ENCODE results near the gene STX4. TPM values are rescaled to one million over a fixed set of nuclear protein-coding genes. Genes with fewer than 3 reads are reported as not detected.

The STX4 gene
- total and polyA plus RNA-seq, 5 donors, result 39.6 to 51.3 (median 45.4) TPM

- no peak for DNase-seq
- Histone ChIP-seq H3K27me3 (ENCODE audit: control insufficient read depth, insufficient read depth) (no peaks in the 10 kb centered on the region), H3K4me3 (ENCODE audit: low read length) (no peak overlapping the region), H3K27ac (ENCODE audit: low read length) (no peak overlapping the region), H3K9me3 (ENCODE audit: control insufficient read depth, low read length) (no peaks in the 10 kb centered on the region), H3K4me1 (ENCODE audit: control insufficient read depth, insufficient read depth, low read length) (no peaks in the 10 kb centered on the region)
- 65% methylated on average over 2 of the region's 2 CpGs for WGBS
- intact Hi-C loops (cut with DNase I), result no loop called here
- peak; percentile 55 to 70 for ATAC-seq
Observed at GRCh38 chr16:31052114-31052513, 18.8 kb downstream of the STX4 start.

- H3K27me3 ChIP-seq (ENCODE audit: control insufficient read depth, insufficient read depth), result no peaks in the 10 kb centered on the region
- H3K4me1 ChIP-seq (ENCODE audit: control insufficient read depth, insufficient read depth, low read length), result no peaks in the 10 kb centered on the region
- no peaks in the 10 kb centered on the region for H3K9me3 ChIP-seq (ENCODE audit: control insufficient read depth, low read length)
- H3K27ac ChIP-seq (ENCODE audit: low read length), result no peak overlapping the region
- H3K4me3 ChIP-seq (ENCODE audit: low read length), result no peak overlapping the region
- DNase-seq (no peak), ATAC-seq (no peak)
- intact Hi-C loops (cut with DNase I), result no loop called here
- WGBS, result 91% methylated on average over 4 of the region's 4 CpGs
Observed at GRCh38 chr16:31055613-31056012, 22.3 kb downstream of the STX4 start.

GRCh38 chr16:31061126-31061812 is 27.9 kb downstream of the STX4 start:
- Histone ChIP-seq H3K9me3 (ENCODE audit: control insufficient read depth, low read length) (no peaks in the 10 kb centered on the region), H3K4me3 (ENCODE audit: low read length) (no peak overlapping the region), H3K27ac (ENCODE audit: low read length) (no peak overlapping the region), H3K27me3 (ENCODE audit: control insufficient read depth, insufficient read depth) (no peaks in the 10 kb centered on the region), H3K4me1 (ENCODE audit: control insufficient read depth, insufficient read depth, low read length) (no peaks in the 10 kb centered on the region)
- ATAC-seq (no peak), DNase-seq (peak in 1 of 3 donors; percentile 44)
- WGBS, result 94% methylated on average over 42 of the region's 42 CpGs
- intact Hi-C loops (cut with DNase I), result no loop called here

- Histone ChIP-seq H3K27me3 (ENCODE audit: control insufficient read depth, insufficient read depth) (no peaks in the 10 kb centered on the region), H3K27ac (ENCODE audit: low read length) (no peak overlapping the region), H3K4me3 (ENCODE audit: low read length) (no peak overlapping the region), H3K4me1 (ENCODE audit: control insufficient read depth, insufficient read depth, low read length) (no peaks in the 10 kb centered on the region), H3K9me3 (ENCODE audit: control insufficient read depth, low read length) (no peaks in the 10 kb centered on the region)
- intact Hi-C loops (cut with DNase I), result no loop called here
- 97% methylated on average over 54 of the region's 54 CpGs for WGBS
- ATAC-seq, result no peak
- peak in 1 of 3 donors; percentile 55 for DNase-seq
Observed at GRCh38 chr16:31061813-31062440, 28.6 kb downstream of the STX4 start.

GRCh38 chr16:31063495-31063842 is 30.1 kb downstream of the STX4 start:
- Histone ChIP-seq H3K27me3 (ENCODE audit: control insufficient read depth, insufficient read depth) (no peaks in the 10 kb centered on the region), H3K9me3 (ENCODE audit: control insufficient read depth, low read length) (no peaks in the 10 kb centered on the region), H3K4me1 (ENCODE audit: control insufficient read depth, insufficient read depth, low read length) (no peaks in the 10 kb centered on the region), H3K4me3 (ENCODE audit: low read length) (no peak overlapping the region), H3K27ac (ENCODE audit: low read length) (no peak overlapping the region)
- DNase-seq, result no peak
- 97% methylated on average over 9 of the region's 9 CpGs for WGBS
- ATAC-seq, result no peak
- intact Hi-C loops (cut with DNase I), result no loop called here

- 90% methylated on average over 56 of the region's 56 CpGs for WGBS
- no peak for ATAC-seq
- intact Hi-C loops (cut with DNase I), result no loop called here
Observed at GRCh38 chr16:31063843-31064611, 30.7 kb downstream of the STX4 start.

GRCh38 chr16:31064882-31065461 is 31.6 kb downstream of the STX4 start:
- Histone ChIP-seq H3K4me3 (ENCODE audit: low read length) (no peak overlapping the region), H3K9me3 (ENCODE audit: control insufficient read depth, low read length) (no peaks in the 10 kb centered on the region), H3K27ac (ENCODE audit: low read length) (peak overlapping the region; percentile 55), H3K27me3 (ENCODE audit: control insufficient read depth, insufficient read depth) (no peaks in the 10 kb centered on the region), H3K4me1 (ENCODE audit: control insufficient read depth, insufficient read depth, low read length) (no peaks in the 10 kb centered on the region)
- intact Hi-C loops (cut with DNase I), result no loop called here
- DNase-seq (peak; percentile 74 to 81 (median 75)), ATAC-seq (peak; percentile 89 to 90)
- whole genome bisulfite sequencing, result 46% methylated on average over 4 of the region's 4 CpGs

More at GRCh38 chr16:31063843-31064611, 30.7 kb downstream of the STX4 start:
- H3K27me3 ChIP-seq (ENCODE audit: control insufficient read depth, insufficient read depth), result no peaks in the 10 kb centered on the region
- DNase-seq, result peak in 2 of 3 donors; percentile 54 to 58
- peak overlapping the region; percentile 55 for H3K27ac ChIP-seq (ENCODE audit: low read length)
- no peaks in the 10 kb centered on the region for H3K9me3 ChIP-seq (ENCODE audit: control insufficient read depth, low read length)
- H3K4me3 ChIP-seq (ENCODE audit: low read length), result no peak overlapping the region
- H3K4me1 ChIP-seq (ENCODE audit: control insufficient read depth, insufficient read depth, low read length), result no peaks in the 10 kb centered on the region

- Histone ChIP-seq H3K4me1 (ENCODE audit: control insufficient read depth, insufficient read depth, low read length) (peaks cover 4% of the 10 kb centered on the region), H3K27me3 (ENCODE audit: control insufficient read depth, insufficient read depth) (no peaks in the 10 kb centered on the region), H3K9me3 (ENCODE audit: control insufficient read depth, low read length) (no peaks in the 10 kb centered on the region), H3K4me3 (ENCODE audit: low read length) (no peak overlapping the region), H3K27ac (ENCODE audit: low read length) (no peak overlapping the region)
- intact Hi-C loops (cut with DNase I), result no loop called here
- no peak for DNase-seq
- 89% methylated on average over 3 of the region's 3 CpGs for WGBS
- ATAC-seq, result no peak
Observed at GRCh38 chr16:31067342-31067741, 34.0 kb downstream of the STX4 start.

GRCh38 chr16:31071861-31072260 is 38.5 kb downstream of the STX4 start:
- H3K9me3 ChIP-seq (ENCODE audit: control insufficient read depth, low read length), result no peaks in the 10 kb centered on the region
- ATAC-seq, result no peak
- peaks cover 7% of the 10 kb centered on the region for H3K4me1 ChIP-seq (ENCODE audit: control insufficient read depth, insufficient read depth, low read length)
- intact Hi-C loops (cut with DNase I), result loop anchor here in 1 of 4 donors (5.0 to 10.0 kb wide), 2 partner anchors 40 to 87 kb away; partner anchors contain the start of genes HSD3B7 and STX4
- 34% methylated on average over 4 of the region's 4 CpGs for WGBS
- H3K27ac ChIP-seq (ENCODE audit: low read length), result no peak overlapping the region
- DNase-seq, result no peak
- peak overlapping the region; percentile 94 for H3K4me3 ChIP-seq (ENCODE audit: low read length)
- no peaks in the 10 kb centered on the region for H3K27me3 ChIP-seq (ENCODE audit: control insufficient read depth, insufficient read depth)

GRCh38 chr16:31072540-31073141 is 39.3 kb downstream of the STX4 start:
- no peaks in the 10 kb centered on the region for H3K9me3 ChIP-seq (ENCODE audit: control insufficient read depth, low read length)
- no peak for DNase-seq

More at GRCh38 chr16:31072540-31073141, 39.3 kb downstream of the STX4 start:
- no peak for ATAC-seq
- intact Hi-C loops (cut with DNase I), result loop anchor here in 1 of 4 donors (5.0 to 10.0 kb wide), 2 partner anchors 40 to 88 kb away; partner anchors contain the start of genes HSD3B7 and STX4
- Histone ChIP-seq H3K27me3 (ENCODE audit: control insufficient read depth, insufficient read depth) (no peaks in the 10 kb centered on the region), H3K4me1 (ENCODE audit: control insufficient read depth, insufficient read depth, low read length) (peaks cover 7% of the 10 kb centered on the region), H3K4me3 (ENCODE audit: low read length) (peak overlapping the region; percentile 94), H3K27ac (ENCODE audit: low read length) (peak overlapping the region; percentile 82)
- WGBS, result 1% methylated on average over 27 of the region's 27 CpGs

All from right cardiac atrium (tissue), 5 donors.